HG03103 (cell line): ENCODE measurements around the gene SAG.

Source experiments
- ATAC-seq: cut with Tn5 transposase; IDR thresholded peaks from one replicate; pipeline ENCODE4 v1.9.1; 2021; ENCODE audit warnings: low read depth; ENCODE audit not compliant: unreplicated experiment

Gene SAG

GRCh38 chr2:233287871-233288270 is 19.7 kb upstream of the SAG start:
- ATAC-seq: no peak

GRCh38 chr2:233288663-233289062 is 19.0 kb upstream of the SAG start:
- ATAC-seq: no peak

GRCh38 chr2:233289648-233290047 is 18.0 kb upstream of the SAG start:
- ATAC-seq: no peak

GRCh38 chr2:233290051-233290845 is 17.4 kb upstream of the SAG start:
- ATAC-seq: no peak

- ATAC-seq: no peak
Measured at GRCh38 chr2:233295891-233296290, 11.7 kb upstream of the SAG start.

GRCh38 chr2:233297076-233297475 is 10.5 kb upstream of the SAG start:
- no peak for ATAC-seq

GRCh38 chr2:233300401-233300800 is 7.2 kb upstream of the SAG start:
- ATAC-seq: no peak

- ATAC-seq: no peak
Measured at GRCh38 chr2:233301248-233301647, 6.4 kb upstream of the SAG start.

GRCh38 chr2:233301811-233302210 is 5.8 kb upstream of the SAG start:
- ATAC-seq: no peak

GRCh38 chr2:233303252-233303651 is 4.4 kb upstream of the SAG start:
- no peak for ATAC-seq

GRCh38 chr2:233311241-233311926 is 3.8 kb downstream of the SAG start:
- ATAC-seq: no peak

GRCh38 chr2:233312874-233313273 is 5.3 kb downstream of the SAG start:
- no peak for ATAC-seq

GRCh38 chr2:233314180-233314925 is 6.7 kb downstream of the SAG start:
- ATAC-seq: no peak

- no peak for ATAC-seq
Measured at GRCh38 chr2:233317196-233317943, 9.8 kb downstream of the SAG start.

GRCh38 chr2:233319256-233319655 is 11.6 kb downstream of the SAG start:
- no peak for ATAC-seq

- no peak for ATAC-seq
Measured at GRCh38 chr2:233320470-233320869, 12.9 kb downstream of the SAG start.

GRCh38 chr2:233321166-233321565 is 13.6 kb downstream of the SAG start:
- no peak for ATAC-seq

- no peak for ATAC-seq
Measured at GRCh38 chr2:233323851-233324250, 16.2 kb downstream of the SAG start.

GRCh38 chr2:233325256-233325655 is 17.6 kb downstream of the SAG start:
- no peak for ATAC-seq

- no peak for ATAC-seq
Measured at GRCh38 chr2:233325814-233326213, 18.2 kb downstream of the SAG start.

GRCh38 chr2:233326500-233326899 is 18.9 kb downstream of the SAG start:
- no peak for ATAC-seq
